CD4-positive, CD25-positive, alpha-beta regulatory T cell (primary cell): ENCODE measurements around the gene MYL5. TPM values are rescaled to one million over a fixed set of nuclear protein-coding genes. Genes with fewer than 3 reads are reported as not detected.
"Not testable (repeated sequence)": the region's sequence is repeated elsewhere in the genome, so short reads cannot be mapped to it uniquely, and the experiment has no call there.

ENCODE experiments used
- ATAC-seq, 2 donors: fragments of 150-1000 bp; cut with Tn5 transposase; one replicate each; pipeline ENCODE4 v1.10.0; 2021; ENCODE audit warnings: low read depth in 2 of 2, moderate number of reproducible peaks in 2 of 2, moderate library complexity in 1 of 2
- DNase-seq, 3 donors: peaks; one replicate each; pipeline versions ENCODE4 v3.0.0 to v3.0.0-alpha.2; 2012 to 2022; ENCODE audit warnings: mixed read lengths in 1 of 3
- H3K27ac ChIP-seq: one replicate; pipeline ENCODE4 v1.7.0; 2013; ENCODE audit warnings: mild to moderate bottlenecking, low read length; ENCODE audit not compliant: insufficient read depth, poor library complexity, severe bottlenecking
- H3K27me3 ChIP-seq: one replicate; pipeline ENCODE4 v1.7.0; 2013; ENCODE audit warnings: low read length; ENCODE audit not compliant: control insufficient read depth, insufficient read depth
- H3K36me3 ChIP-seq: one replicate; pipeline ENCODE4 v1.7.0; 2013; ENCODE audit warnings: mild to moderate bottlenecking, low read length, moderate library complexity; ENCODE audit not compliant: control insufficient read depth, insufficient read depth
- H3K4me1 ChIP-seq: 2 replicates; pipeline ENCODE4 v1.7.0; 2013; ENCODE audit warnings: mild to moderate bottlenecking, low read length; ENCODE audit not compliant: insufficient read depth, control insufficient read depth, poor library complexity, severe bottlenecking
- H3K4me3 ChIP-seq: one replicate; pipeline ENCODE4 v1.7.0; 2013; ENCODE audit warnings: low read depth, mild to moderate bottlenecking, low read length, moderate library complexity
- H3K9me3 ChIP-seq, 2 experiments: 1 replicate in 1 of 2; 2 replicates in 1 of 2; pipeline ENCODE4 v1.7.0; 2013; ENCODE audit warnings: low read length in 2 of 2, mild to moderate bottlenecking in 1 of 2, moderate library complexity in 1 of 2; ENCODE audit not compliant: control insufficient read depth in 2 of 2
- H3K27ac Mint-ChIP-seq, 3 donors: one replicate each; pipeline ENCODE4 v1.8.0; 2020 to 2022; ENCODE audit warnings: mild to moderate bottlenecking in 3 of 3, mixed read lengths in 3 of 3, moderate library complexity in 2 of 3
- H3K27me3 Mint-ChIP-seq: one replicate; pipeline ENCODE4 v1.8.0; 2022; ENCODE audit warnings: mild to moderate bottlenecking, mixed read lengths
- H3K36me3 Mint-ChIP-seq: one replicate; pipeline ENCODE4 v1.8.0; 2020; ENCODE audit warnings: mixed read lengths
- H3K4me1 Mint-ChIP-seq, 4 donors: one replicate each; pipeline ENCODE4 v1.8.0; 2020 to 2022; ENCODE audit warnings: mixed read lengths in 4 of 4, mild to moderate bottlenecking in 1 of 4
- H3K4me3 Mint-ChIP-seq, 4 donors: one replicate each; pipeline ENCODE4 v1.8.0; 2020 to 2022; ENCODE audit warnings: mild to moderate bottlenecking in 4 of 4, mixed read lengths in 4 of 4, moderate library complexity in 3 of 4
- H3K9me3 Mint-ChIP-seq, 7 donors: one replicate each; pipeline ENCODE4 v1.8.0; 2020 to 2022; ENCODE audit warnings: mixed read lengths in 7 of 7, mild to moderate bottlenecking in 3 of 7, moderate library complexity in 2 of 7
- polyA plus RNA-seq, 4 donors: library from polyadenylated mRNA; unstranded; fragments of 300-500 nt; fragmentation: Illumina TruSeq; gene quantifications; one replicate each; pipeline ENCODE4 v1.2.3, GENCODE V29; 2021
- total RNA-seq: library from RNA; stranded (reverse); gene quantifications from one replicate; pipeline ENCODE4 v1.2.3, GENCODE V29; 2022

The MYL5 gene
- total and polyA plus RNA-seq, 5 donors from 2014 or later = 3.3 to 13.9 (median 4.7) TPM

GRCh38 chr4:730946-731904 lies 56.9 kb downstream of the MYL5 start:
- not testable (repeated sequence) for ATAC-seq

More at GRCh38 chr4:730946-731904, 56.9 kb downstream of the MYL5 start:
- H3K4me1 Mint-ChIP-seq, H3K27me3 ChIP-seq, H3K9me3 ChIP-seq, DNase-seq, H3K4me3 Mint-ChIP-seq, H3K27ac Mint-ChIP-seq, H3K27me3 Mint-ChIP-seq, H3K4me1 ChIP-seq, H3K4me3 ChIP-seq, H3K9me3 Mint-ChIP-seq, H3K27ac ChIP-seq: not testable (repeated sequence)
- peaks cover 39% of the 10 kb centered on the region for H3K36me3 ChIP-seq
- peaks cover 30% of the 10 kb centered on the region for H3K36me3 Mint-ChIP-seq

Other genes starting within 250 kb of the MYL5 start
- 37.8 TPM for gene ZNF721, start 175.4 kb upstream of the MYL5 start, total RNA-seq
- 10 to 100 TPM; 36.8 to 44.8 (median 37.9) TPM for gene ZNF721, start 175.4 kb upstream of the MYL5 start, polyA plus RNA-seq
- 80.6 TPM for gene PIGG, start 175.3 kb upstream of the MYL5 start, total RNA-seq
- gene PIGG, start 175.3 kb upstream of the MYL5 start, polyA plus RNA-seq = 10 to 100 TPM; 28.3 to 32.8 (median 31.0) TPM
- not detected for gene TMEM271, start 98.2 kb upstream of the MYL5 start, total RNA-seq
- not detected for gene TMEM271, start 98.2 kb upstream of the MYL5 start, polyA plus RNA-seq
- 12.3 TPM for gene PDE6B, start 49.0 kb upstream of the MYL5 start, total RNA-seq
- 10 to 100 TPM; 13.6 to 19.8 (median 16.4) TPM for gene PDE6B, start 49.0 kb upstream of the MYL5 start, polyA plus RNA-seq
- gene ATP5ME, start 266 bp upstream of the MYL5 start, total RNA-seq = 123 TPM
- 100 to 1,000 TPM; 386 to 442 (median 418) TPM for gene ATP5ME, start 266 bp upstream of the MYL5 start, polyA plus RNA-seq
- gene SLC49A3, start 14.6 kb downstream of the MYL5 start, total RNA-seq = 2.6 TPM
- under 1 TPM; 0.32 to 0.84 (median 0.59) TPM for gene SLC49A3, start 14.6 kb downstream of the MYL5 start, polyA plus RNA-seq
- 71.8 TPM for gene PCGF3, start 31.3 kb downstream of the MYL5 start, total RNA-seq
- gene PCGF3, start 31.3 kb downstream of the MYL5 start, polyA plus RNA-seq = 1 to 10 TPM; 3.2 to 6.1 (median 4.6) TPM
- gene CPLX1, start 151.6 kb downstream of the MYL5 start, total RNA-seq = 0.62 TPM
- under 1 TPM in 1 of 4 donors, not detected in 3; 0.16 TPM for gene CPLX1, start 151.6 kb downstream of the MYL5 start, polyA plus RNA-seq